ENCODE data around the gene HYDIN. TPM values are rescaled to one million over a fixed set of nuclear protein-coding genes. Genes with fewer than 3 reads are reported as not detected.
"Not testable (repeated sequence)": the region's sequence is repeated elsewhere in the genome, so short reads cannot be mapped to it uniquely, and the experiment has no call there.

The HYDIN gene
- total RNA-seq, 1 donor from 2014 or later: 18.7 TPM

DNA sequence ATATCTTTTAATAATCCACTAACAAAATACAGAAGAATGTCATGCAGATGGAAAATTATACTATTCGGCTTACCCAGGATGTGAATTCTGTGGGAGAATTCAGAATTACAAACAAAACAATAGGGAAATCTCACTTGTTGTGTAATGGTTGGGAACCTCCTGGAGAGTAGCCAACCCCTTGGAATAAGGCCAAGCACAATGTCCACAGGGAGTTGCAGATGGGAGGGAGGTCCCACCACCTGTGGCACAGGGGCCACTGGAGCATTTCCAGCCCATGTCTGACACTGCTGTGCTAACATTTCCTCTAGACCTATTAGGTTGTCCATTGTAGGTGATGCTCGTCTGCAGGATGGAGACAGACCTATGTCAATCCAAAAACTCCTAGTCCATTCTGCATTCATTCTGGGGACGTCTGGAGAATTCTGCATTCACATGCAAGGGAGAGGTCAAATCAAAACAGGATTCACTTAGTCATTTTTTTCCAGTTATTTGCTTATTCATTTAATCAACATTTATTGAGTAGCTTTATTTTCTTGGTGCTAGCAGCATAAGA, 120.8 kb downstream of the HYDIN start:
- DNase-seq (ENCODE audit: low read depth): not testable (repeated sequence)

DNA sequence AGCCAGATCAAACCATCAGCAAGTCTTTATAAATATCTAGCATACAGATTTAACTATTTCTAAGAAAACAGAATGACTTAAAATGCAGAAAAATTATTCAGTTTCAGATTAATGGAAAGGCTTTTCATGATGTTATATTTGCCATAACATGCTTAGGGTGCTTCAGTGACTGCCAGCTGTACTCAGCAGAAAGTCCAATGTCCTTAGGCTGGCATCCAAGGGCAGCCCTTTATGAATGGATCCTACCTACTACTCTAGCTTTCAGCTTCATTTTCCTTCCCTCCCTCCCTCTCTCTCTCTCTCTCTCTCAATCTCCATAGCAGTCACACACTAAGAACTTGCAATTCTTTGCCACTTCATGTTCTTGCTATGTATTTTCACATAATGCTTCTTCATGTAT, 124.6 kb downstream of the HYDIN start:
- not testable (repeated sequence) for DNase-seq (ENCODE audit: low read depth)

DNA sequence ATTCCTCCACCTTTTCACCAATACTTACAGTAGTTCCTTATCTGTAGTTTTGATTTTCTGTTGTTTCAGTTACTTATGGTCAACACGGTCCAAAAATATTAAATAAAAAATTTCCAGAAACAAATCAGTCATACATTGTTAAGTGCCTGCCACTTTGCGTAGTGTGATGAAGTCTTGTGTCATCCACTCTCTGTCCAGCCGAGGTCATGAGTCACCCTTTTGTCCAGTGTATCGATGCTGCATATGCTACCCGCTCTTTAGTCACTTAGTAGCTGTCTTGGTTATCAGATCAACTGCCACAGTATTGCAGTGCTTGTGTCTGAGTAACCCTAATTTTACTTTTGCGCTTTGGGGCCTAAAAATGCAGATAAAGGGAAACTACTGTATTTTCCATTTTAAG, 146.9 kb downstream of the HYDIN start:
- not testable (repeated sequence) for DNase-seq (ENCODE audit: low read depth)

DNA sequence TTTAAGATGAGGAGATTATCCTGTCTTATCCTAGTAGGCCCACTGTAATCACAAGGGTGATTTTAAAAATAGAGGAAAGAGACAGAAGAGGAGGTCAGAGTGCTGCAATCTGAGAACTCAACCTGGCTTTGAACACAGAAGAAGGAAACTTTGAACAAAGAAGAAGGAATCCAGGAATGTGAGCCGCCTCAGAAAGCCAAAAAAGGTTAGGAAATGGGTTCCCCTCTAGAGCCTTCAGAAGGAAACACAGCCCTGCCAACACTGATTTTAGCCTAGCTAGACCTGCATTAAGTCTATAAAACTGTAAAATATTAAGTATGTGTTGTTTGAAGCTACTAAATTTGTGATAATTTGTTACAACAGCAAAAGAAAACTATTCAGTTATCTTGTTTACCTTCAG, 149.7 kb downstream of the HYDIN start:
- not testable (repeated sequence) for DNase-seq (ENCODE audit: low read depth)

DNA sequence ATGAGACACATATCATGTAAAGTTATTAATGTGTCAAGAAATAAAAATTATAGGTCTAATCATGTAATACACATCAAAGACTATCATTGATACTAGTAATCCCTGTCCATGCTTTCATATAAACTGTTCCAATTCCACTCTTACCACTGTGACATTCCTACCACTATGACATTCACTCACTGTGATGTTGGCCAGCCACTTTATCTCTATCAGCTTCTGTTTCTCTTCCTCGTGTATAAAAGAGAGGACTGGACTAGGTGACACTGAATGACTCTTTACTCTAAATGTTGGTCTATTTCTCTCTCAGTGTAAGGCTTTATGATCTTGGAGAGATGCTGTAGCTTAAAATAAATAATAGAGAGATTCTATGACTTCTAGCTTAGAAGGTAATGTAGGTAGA, 150.3 kb downstream of the HYDIN start:
- DNase-seq (ENCODE audit: low read depth): not testable (repeated sequence)

DNA sequence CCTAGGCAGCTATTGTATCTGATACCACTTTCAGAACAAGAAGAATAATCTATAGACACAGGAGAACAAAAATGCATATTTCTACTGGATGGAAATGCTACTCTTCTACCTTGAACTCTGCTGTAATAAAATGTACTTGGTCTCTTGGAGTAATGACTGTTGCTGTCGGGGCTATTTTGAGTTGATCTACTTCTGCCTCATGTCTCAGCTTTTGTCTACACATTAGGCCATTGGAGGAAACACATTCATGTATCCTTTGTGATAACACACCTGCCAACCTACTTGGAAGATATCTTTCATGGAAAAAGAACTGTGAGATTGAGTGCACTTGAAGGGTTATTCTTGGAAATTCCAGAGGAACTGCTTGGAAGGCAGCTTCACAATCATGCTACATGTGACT, 159.9 kb downstream of the HYDIN start:
- not testable (repeated sequence) for DNase-seq (ENCODE audit: low read depth)

DNA sequence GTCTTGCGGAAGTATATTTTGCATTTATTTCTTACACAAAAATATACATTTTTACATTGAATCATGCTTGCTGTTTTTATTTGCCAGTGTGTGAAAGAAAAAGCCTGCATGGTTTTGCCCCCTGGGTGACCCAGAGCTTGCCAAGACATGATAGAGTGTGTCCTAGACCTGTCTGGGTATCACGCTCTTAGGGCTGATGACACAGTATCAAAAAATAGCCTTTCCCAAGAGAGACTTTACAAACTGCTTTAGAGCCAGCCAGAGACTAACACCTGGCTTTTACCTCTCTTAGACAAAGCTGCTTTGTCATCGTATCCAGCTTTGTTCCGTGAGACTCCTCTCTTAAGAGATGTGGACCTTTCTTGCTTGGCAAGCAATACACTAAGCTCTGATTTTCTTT, 160.7 kb downstream of the HYDIN start:
- not testable (repeated sequence) for DNase-seq (ENCODE audit: low read depth)

DNA sequence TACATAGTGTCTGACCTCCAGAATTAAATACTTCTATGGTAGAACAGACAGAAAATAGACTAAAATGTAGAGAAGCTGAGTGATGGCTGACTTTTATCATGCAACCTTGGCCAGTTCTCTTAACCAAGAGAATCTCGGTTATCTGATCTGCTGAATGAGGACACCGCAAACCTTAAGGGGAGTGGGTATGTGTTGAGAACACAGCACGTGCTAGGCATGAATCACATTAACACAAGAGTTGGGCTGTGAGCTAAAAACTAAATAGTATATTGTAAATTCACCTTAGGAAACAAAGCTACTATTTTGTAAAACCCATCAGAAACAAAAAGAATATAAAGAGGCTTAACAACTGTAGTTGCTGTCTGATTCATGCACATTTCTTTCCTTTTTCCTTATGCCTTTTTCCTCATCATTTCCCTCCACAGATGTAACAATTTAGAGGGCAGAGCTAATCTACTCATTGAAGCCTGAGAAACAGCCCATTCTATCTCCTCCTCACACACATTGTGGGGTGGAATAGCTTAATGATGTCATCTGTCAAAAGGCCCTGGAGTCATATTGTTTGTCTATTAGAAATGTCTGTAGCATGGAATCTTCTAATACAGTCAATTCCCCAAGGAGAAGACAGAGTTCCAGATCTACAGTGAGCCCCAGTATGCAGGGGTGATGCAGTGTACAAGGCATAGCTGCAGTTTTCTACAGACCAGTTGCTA, 176.5 kb downstream of the HYDIN start:
- not testable (repeated sequence) for DNase-seq (ENCODE audit: low read depth)

DNA sequence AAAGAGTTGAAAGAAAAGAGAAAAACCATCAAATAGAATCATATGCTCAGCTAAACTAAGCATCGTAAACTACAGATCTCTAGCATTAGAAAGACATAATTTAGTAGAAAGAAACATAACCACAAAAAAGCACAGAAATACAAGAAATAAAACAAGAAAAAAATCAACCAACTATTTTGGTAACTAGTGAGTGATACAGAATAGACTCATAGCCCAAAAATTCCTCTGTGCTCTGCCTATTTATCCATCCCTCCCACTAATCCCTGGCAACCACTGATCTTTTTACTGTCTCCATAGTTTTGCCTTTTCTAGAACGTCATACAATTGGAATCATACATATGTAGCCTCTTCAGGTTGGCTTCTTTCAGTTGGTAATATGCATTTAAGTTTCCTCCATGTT, 180.2 kb downstream of the HYDIN start:
- not testable (repeated sequence) for DNase-seq (ENCODE audit: low read depth)

DNA sequence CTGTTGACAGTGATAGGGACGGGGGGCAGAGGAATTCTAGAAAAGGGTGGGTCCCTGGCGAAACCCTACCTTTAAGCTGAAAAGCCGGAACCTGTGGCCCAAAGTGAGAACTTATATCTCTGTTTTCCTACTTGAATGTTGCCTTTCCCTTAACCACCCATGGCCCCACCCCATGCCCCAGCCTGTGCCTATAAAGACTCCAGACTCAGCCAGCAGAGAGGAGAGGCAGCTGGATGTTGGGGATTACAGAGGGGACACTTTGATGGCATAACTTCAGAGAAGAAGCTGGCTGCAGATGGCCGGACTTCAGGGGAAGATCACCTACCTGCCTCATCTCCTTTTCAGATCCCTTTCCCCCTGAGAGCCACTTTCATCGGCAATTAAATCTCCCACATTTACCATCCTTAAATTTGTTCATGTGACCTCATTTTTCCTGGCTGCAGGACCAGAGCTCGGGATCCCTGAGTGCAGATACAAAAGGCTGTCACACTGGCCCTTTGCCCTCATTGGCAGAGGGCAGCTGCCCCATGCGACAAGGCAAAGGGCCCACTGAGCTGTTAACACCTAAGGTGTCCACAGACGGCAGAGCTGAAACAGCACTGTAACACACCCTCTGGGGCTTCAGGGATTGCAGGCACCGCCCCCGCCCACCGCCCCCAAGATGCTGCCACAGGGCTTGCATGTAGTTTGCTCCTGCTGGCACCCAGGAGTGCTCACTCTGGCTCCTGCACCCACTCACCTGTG, 191.0 kb downstream of the HYDIN start:
- not testable (repeated sequence) for DNase-seq (ENCODE audit: low read depth)

DNA sequence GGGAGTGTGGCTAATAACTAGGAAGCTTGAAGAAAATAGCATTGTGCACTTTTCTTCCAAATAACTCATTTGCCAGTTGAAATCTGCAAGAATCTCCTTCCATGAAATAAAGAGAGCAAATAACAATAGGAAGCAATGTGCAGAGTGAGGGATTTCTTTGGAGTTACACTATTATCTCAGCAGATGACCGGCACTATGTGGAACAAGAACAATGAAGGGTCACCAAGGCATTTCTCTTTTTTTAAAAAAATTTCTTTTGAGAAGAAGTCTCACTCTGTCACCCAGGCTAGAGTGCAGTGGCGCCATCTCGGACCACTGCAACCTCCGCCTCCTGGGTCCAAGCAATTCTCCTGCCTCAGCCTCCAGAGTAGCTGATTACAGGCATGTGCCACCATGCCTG, 192.1 kb downstream of the HYDIN start:
- not testable (repeated sequence) for DNase-seq (ENCODE audit: low read depth)

DNA sequence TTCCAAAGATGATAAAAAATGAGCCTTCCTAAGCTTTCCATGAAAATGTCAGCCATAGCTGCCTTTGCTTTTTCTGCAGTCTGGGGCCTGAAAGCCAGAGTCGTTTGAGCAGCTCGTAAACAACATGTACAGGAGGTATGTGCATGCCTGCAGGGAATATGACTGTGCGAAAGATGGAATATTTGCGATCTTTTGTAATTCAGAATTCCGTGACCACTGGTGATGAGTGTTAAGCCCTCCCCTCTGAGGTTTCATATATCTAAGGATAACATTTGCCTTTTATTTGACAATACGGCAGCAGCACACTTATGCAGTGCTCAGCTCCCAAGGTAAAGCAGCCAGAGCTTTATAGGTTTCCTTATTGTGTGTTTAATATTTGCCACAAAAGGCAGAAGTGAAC, 192.5 kb downstream of the HYDIN start:
- not testable (repeated sequence) for DNase-seq (ENCODE audit: low read depth)

DNA sequence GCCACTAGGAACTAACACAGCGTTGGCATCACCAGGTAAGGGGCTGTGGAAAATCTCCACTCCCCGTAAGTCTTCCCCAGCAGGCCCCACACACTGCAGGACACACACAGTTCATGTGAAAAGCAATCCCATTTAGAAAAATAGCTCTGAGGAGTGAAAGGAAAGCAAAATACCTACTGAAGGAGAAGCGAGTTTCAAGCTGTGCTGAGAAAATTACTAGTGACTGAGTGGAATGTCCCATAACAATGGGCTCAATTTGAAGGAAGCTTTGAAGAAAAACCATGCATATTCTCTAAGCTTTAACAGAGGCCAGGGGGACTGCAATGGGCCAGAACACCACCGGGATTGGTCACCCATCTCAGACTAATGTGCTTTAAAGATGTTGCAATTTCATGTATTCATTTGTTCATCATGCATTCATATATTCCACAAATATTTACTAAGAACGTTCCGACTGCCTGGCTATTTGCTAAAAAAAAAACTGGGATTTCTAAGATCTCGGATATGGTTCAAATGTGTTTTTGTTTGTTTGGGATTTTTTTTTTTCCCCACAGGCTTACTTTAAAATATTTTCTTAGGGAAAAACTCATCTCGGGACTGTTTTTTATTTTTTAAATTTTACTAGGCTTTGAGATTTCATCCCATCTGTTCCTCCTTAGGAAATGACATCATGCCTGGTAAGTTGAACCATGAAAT, 202.3 kb downstream of the HYDIN start:
- not testable (repeated sequence) for DNase-seq (ENCODE audit: low read depth)

DNA sequence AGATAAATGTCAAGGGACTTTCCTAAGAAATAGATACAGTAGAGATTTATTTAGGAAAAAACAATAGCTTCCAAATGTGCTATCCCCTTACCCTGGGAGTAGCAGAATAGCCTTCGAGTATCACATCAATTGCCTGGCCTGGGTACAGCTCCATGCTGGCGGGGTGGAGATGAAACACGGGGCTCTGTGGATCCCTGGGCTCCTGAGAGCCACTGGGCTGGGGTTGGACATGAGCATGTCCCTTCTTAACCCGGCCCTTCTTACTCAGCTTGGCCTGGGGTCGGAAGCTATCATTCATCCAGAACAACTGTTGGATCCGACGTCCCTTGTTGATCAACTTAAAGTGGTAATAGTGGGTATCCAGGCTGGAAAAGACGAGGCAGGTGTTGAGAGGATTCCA, 203.0 kb downstream of the HYDIN start:
- DNase-seq (ENCODE audit: low read depth): not testable (repeated sequence)

DNA sequence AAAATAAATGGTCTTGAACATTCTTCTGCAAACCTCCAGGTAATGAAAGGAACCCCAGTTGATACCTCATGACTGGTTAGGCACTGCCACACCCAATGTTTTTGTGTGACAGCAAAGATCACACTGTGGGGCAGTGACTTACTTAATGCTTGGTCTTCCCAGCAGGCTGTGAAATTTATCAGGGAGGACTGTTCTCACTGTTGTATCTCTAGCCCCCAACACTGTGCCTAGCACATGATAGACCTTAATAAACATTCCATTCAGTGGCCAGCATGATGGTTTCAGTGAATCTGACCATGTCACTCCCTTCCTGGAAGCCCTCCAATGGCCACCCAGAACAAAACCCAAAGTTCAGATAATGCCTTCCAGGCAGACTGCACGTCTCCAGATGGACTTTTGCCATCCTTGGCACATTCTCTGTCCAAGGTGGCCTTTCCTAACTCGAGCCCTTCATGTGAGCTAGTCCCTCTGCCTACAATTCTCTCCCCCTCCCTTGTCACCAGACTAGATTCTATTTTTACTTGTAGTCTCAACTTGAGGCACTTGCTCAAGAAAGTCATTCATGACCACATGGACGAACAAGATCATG, 206.6 kb downstream of the HYDIN start:
- DNase-seq (ENCODE audit: low read depth): not testable (repeated sequence)

DNA sequence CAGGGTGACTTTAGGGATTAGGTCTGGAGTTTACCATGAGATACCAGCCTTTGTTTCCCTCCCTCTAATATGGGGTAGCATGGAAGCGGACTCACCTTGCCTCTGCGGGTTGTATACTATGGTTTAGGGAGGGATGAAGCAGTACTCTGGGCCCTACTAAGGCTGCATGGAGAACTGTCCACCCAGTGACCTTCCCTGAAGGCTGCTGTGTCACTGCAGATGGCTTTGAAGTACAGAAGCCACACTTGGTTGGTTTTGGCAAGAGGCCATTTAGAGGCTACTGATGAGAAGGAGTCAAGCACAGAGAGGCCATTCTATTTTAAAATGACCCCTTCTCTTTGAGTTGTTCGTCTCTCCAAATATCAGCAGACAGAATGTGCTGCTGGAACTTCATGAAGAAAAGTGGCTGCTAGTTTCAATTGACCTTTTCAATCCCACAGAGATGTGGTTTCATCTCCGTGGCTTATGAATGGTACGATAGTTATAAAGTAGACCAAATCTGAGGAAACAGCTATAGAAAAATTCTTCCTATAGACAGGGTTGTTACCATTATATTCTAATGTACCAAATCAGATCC, 208.5 kb downstream of the HYDIN start:
- not testable (repeated sequence) for DNase-seq (ENCODE audit: low read depth)

DNA sequence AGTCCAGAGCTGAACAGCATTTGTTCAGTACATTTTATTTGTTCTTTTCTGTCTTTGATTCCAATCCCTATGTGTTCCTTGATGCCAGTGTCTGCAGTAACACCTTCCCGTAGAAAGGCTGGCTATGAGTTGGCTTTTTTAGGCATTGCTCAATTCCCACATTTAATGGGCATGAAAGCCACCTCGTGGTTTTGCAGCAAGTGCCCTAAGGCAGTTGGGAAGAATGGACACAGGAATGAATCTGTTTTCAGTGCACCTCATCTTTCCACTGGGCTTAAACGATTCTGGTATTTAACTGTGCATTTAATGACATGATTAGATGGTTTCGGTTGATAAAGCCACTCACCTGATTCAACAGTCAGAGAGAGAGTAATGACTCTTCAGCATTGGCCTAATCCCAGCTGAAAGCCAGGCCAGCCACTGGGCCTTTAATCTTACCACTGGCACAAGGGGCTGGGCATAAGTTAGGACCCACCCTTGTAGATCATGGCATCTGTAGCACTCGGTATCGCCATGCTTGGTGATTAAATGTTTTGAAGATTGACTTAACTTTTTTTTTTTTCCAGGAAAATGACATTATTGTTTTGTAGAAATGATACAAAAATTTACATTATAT, 211.3 kb downstream of the HYDIN start:
- peak; percentile 26 for DNase-seq (ENCODE audit: low read depth)

DNA sequence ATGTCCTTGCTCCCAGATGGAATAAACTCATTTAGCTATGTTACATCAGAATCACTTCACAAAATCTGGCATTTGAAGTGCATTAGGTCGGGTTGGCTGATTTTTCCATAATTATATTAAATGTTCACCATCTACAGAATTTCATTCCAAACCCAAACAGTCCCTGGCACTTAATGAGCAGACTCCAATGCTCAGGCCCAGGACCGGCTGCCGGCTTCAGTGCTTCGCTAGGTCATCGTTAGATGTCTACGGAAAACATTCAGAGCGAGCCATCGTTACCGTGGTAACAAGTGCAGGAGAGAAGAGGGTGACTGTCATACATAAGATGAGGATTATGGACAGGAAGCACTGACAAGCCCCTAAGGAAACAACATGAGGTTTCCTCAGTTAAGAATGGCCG, 215.1 kb downstream of the HYDIN start:
- DNase-seq (ENCODE audit: low read depth): not testable (repeated sequence)

DNA sequence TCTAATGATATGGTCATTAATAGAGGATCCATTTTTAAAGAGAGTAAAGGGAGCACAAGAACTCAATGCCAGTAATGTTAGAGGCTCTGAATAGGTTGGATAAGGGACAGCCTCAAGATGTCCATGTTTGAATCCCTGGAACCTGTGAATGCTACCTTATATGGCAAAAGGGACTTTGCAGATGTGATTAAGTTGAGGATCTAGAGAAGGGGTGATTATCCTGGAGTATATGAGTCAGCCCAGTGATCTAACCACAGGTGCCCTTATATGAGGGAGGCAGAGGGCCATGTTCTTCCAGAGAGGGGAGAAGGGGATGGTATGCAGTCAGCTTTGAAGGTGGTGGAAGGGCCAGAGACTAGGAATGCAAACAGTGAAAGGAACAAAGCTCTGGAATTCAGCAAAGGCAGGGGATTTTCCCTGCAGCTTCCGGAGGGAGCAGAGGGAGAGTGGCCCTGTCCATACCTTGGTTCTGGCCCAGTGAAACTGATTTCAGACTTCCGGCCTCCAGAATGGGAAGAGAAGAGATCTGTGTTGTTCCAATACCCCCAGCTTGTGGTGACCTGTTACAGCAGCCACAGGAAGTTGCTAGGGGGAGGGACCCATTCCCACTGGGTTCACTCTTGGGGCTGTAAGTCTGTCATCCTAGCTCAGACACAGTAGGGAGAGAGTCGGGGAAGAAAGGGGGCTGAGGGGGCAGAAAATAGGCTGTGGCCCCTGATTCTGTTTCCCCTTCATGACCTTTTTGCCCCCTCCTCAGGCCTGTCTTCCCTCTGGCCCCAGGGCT, 220.9 kb downstream of the HYDIN start:
- DNase-seq (ENCODE audit: low read depth): peak; percentile 52

DNA sequence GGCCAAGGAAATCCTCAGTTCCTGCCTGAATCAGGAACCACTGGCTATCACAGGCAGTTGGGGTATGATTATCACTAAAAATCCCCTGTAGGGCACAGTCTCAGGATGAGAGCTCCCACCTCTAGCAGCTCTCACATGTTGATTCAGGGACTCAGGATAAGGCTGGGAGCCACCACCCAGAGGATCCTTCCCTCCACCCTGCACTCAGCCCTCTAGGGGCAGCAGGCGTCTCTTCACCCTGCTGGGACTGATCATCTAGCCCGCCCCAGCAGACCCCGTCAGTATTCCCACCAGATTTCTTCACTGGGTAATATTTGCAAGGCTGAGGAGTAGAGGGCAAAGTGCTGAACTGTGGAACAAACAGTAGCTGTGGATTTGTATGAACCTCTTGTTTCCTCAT, 224.0 kb downstream of the HYDIN start:
- DNase-seq (ENCODE audit: low read depth): not testable (repeated sequence)

Measured in renal cortical epithelial cell (primary cell).